GM19193 (cell line): ENCODE results near the gene PZP.

ENCODE experiments used
- POLR2A ChIP-seq: IDR thresholded peaks from 4 replicates; pipeline ENCODE4 v1.6.1; 2011; ENCODE audit not compliant: insufficient read depth, insufficient read length; ENCODE audit errors: extremely low read depth

The PZP gene

DNA sequence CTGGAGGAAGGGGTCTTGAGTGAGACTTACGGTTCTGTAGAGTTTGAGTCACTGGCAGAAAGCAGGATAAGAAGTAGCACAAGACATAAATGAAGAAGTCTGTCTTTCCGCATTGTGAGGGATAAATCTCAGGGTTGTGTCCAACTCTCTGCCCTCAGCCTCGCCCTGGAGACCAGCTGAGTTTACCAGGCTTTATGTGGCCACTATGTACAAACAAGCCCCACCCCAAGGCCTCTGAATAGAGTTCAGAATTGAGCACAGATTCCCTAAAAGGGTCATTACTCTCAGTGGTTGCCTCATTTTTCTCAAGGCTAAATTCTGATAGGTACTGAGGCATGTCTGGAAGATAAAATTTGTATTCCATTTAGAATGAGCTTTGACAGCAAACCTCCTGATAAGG, at the start of gene PZP:
Gene PZP (minus strand): TSS at position 167 of the 400 bp plus-strand sequence. CDS start 54 bp downstream, at position 113.
- no peak for TF ChIP-seq POLR2A

DNA sequence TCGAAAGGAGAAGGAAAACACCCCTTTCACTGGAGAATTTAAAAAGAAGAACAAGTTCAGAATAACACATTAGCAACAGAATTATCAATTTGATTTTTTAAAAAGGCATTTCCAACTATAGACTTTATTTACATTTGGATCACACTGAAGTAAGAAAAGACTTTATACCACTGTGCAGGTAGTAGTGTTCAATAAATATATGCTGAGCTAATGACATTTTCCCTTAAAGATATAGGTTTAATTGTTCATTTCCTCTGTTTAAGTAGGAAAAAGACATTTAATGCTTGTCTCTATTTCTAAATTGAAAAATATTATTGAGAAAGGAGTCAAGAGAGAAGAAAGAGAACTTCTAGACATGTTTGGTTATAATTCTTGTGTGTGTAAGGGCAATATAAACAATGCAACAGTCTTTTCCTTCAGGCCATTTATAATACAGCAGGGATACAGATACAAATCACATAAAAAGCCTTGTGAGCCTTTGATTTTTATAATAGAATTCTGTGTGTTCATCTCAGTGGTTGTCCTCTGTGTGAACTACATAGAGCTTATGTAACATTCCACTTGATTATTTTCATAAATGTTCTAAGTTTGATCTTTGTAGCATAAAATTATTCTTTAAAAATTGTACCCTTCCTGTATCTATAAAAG, 48.7 kb upstream of the PZP start:
- TF ChIP-seq POLR2A: no peak

DNA sequence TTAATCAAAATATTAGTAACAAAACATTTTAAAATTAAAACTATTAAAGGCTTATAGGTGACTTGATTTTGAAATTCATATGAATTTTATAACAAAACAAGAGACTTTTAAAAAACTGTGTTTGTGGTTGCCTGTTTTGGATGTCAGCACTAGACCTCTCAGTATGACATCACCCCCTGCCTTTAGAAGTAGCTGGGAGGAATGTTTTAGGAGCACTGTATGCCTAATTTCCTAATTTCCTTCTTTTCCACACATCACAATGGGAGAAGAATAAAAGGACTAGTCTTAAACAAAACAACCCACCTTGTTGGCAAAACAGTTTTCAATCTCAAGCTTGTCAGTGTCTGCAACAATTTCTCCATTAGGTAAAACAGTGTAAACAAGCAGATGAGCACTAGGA, 48.1 kb upstream of the PZP start:
- no peak for TF ChIP-seq POLR2A

DNA sequence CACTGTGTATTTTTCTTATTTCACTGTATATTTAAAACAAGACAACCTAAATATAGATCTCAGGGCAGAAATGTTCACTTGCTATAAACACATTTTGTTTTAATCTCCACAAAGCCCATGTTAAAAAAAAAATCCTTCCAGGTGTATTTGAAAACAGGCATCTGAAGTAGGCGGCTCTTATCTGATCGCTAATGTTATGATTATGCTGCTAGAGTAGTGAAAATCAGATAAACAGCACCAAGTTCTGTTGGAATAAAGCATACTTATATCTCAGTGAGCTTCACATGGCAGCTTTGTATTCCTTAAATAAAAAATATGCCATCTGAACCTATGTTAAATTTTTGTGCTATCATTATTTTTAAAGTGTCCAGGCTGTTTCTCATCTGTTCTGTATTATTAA, 47.6 kb upstream of the PZP start:
- no peak for TF ChIP-seq POLR2A

DNA sequence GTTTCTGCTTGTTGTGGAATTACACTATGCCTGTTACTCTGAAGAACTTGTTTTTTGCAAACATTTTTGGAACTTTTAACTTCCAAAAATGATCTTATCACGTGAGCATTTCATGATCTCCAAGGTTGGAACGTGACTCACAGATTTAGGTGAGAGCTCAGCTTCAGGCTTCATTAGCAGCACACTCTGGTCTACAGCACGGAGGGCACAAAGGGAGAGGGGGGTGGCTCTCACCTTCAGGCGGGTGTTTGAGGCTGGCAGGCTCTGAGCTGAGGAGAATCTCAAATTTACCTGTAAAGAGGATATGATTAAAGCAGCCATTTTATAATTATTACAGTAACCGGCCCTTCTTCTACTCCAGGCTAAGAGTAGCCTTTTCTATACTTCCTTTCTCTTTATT, 45.3 kb upstream of the PZP start:
- TF ChIP-seq POLR2A: no peak

DNA sequence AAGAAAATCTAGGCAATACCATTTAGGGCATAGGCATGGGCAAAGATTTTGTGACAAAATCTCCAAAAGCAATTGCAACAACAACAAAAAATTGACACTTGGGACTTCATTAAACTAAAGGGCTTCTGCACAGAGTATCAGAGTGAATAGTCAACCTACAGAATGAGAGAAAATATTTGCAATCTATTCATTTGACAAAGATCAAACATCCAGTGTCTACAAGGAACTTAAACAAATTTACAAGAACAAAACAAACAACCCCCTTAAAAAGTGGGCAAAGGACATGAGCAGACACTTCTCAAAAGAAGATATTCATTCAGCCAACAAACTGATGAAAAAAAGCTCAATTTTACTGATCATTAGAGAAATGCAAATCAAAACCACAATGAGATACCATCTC, 44.1 kb upstream of the PZP start:
- TF ChIP-seq POLR2A: no peak

DNA sequence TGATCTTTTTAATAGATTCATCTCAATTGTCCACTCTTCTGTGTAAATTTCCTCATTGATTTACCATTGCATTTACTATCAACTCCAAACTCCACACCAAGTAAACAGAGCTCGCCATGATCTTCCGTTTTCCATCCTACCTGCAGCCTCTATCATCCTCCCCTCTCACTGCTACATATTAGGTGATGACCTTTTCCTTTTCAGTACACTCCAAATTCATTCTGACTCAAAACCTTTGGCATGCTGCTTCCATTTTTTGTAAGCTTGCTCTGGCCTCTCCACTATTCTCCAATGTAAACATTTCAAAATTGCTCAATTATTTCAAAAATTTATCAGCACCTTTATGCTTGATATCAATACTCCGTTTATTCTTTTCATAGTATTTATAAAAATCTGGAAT, 40.2 kb upstream of the PZP start:
- TF ChIP-seq POLR2A: no peak

DNA sequence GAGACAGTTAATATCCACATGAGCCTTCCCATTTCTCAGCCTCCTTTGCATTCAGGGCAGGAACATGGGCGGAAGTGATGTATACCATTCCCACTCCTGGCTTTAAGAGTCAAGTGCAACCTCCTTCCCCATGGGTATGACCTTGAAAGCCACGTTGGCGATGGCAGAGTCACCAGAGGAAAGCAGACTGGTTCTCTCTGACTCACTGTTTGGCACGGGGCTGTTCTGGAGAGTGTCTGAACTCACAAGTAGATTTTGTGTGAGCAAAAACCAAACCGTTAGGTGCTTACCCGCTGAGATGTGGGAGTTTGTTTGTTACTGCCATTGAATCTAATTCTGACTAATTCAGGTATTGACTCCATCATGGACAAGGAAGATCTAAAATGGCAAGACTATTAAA, 36.7 kb upstream of the PZP start:
- TF ChIP-seq POLR2A: no peak

DNA sequence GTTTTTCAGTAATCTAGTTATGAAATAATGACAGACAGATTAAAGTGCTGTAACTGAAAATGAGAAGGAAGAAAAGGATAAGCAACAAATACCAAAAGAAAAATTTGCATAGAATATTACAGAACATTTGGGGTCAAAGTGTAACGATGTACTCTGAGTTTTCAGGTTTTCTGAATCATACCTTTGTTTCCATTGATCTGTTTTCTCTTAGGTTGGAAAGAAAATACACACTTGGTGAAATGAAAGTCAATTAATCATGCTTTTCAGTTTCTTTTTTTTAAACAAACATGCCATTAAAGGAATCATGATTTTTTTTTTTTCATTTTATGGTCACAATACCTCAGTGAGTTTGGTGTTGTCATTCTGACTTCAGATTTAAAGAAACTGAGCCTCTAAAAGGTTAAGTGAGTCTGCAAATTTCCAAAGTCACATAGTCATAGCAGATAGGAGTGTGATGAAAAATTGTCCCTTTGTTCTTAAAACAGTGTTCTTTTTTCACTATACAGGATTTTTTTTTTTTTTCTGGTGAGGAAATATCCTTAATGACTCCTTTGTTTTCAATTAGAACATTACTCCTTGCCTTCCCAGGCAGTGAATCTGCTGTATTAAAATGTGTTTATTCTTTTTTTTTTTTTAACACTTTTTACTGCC, 35.9 kb upstream of the PZP start:
- TF ChIP-seq POLR2A: no peak

DNA sequence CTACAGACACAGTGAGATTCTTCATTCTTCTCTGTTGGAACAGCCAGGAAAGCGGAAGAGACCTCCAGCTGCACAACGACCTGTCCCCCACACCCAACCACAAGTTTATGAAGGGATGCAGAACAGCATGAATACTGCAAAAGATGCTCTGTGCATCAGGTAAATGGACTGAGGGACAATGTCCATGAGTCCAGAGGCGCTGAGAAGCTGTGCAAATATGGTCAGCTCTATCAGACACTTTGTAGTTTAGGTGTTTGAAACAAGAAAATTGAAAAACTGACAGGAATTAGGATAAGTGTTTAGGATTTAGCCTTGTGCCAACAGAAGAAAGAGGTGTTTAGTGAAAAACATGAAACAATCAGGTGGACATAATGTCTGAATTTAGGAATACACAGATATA, 33.1 kb upstream of the PZP start:
- TF ChIP-seq POLR2A: no peak

DNA sequence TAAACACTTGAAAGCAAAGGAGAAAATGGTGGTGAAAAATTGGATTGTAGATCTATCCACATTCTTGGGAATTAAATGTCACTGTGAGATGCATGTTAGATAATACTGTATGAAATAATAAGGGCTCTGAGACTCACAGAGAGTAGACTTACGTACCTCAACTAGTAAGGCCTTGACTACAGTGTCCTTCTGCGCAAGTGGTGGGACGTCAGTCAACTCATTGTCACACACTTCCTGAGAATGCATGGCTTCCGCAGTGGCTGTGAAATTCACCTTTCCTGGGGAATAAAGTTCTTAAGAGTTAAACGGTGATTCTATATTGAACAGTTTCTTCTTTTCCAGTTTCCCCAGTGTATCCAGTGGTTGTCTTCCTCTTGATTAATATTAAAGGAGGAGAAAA, 32.6 kb upstream of the PZP start:
- no peak for TF ChIP-seq POLR2A

DNA sequence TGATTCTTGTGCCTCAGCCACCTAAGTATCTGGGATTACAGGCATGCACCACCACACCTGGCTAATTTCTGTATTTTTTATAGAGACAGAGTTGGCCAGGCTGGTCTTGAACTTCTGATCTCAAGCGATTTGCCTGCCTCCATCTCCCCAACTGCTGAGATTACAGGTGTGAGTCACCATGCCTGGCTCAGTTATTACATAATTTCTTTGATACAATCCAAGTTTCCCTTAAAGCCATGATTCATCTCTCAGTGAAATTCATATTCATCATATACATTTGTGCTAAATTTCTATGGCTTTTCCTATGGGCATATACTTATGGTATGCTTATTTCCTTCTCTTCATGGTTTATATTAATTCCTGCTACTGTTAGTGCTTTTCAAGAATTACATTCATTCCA, 29.1 kb upstream of the PZP start:
- TF ChIP-seq POLR2A: no peak

DNA sequence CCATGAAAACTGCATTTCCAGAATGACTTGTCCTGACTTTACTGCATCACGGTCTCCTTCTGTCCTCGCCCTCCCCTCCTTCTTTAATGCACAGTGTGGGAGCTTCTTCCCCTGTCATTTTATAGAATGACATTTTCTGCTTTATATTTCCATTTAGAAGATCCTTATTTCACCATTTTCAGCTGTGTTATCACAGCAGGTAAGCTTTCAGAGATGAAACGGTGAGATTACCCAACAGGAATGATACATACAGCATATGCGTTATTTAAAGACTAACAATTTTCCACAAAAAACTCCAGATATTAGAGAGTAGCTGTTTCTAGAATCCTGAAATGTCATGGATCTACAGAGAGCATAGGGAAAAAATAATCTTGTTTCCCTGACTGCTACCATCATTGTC, 27.3 kb upstream of the PZP start:
- no peak for TF ChIP-seq POLR2A

DNA sequence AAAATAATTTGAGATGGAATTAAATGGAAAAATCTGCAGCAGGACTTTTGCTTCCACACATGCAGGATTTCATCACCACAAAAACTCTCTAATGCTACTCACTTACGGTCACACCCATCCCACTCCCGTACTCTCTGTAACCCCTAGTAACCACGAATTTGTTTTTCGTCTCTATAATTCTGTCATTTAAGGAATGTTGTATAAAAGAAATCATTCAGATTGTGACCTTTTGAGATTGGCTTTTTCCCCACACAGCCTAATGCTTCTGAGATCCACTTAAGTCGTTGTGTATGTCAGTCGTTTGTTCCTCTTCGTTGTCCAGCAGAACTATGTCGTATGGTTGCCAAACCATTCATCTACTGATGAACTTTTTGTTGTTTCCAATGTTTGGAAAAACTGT, 19.8 kb upstream of the PZP start:
- no peak for TF ChIP-seq POLR2A

DNA sequence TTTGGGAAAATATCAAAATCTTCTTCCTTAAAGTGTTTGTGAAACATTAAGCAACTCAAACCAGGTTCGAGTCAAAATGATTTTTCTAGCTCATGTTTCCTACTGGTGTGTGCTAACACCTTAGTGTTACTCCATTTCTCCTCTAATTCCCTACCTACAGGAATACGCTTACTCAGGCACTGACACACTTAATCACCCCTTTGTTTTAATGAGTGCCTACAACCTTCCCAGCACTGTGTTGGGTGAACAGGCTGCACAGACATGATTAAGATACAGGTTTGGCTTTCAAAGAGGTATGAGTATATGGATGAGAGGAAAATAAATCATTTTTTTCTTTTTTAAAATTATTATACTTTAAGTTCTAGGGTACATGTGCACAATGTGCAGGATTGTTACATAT, 15.6 kb upstream of the PZP start:
- no peak for TF ChIP-seq POLR2A

DNA sequence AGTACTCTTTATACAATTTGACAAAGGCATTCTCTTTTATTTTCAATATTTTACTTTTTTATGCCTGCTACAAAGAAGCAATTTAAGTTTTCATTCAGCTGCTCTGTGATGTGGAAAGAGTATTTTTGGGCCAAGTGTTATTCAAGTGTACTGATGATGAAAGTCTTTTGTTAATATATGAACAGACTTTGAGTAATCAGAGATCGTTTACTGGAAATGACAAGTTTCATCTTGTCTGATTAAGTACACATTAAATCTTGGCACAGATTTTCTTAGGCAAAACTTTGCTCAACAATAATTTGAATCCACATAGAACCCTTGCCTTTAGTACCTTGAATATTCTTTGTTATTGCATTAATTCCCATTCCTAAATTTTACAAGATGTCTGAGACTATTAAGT, 13.3 kb upstream of the PZP start:
- TF ChIP-seq POLR2A: no peak

DNA sequence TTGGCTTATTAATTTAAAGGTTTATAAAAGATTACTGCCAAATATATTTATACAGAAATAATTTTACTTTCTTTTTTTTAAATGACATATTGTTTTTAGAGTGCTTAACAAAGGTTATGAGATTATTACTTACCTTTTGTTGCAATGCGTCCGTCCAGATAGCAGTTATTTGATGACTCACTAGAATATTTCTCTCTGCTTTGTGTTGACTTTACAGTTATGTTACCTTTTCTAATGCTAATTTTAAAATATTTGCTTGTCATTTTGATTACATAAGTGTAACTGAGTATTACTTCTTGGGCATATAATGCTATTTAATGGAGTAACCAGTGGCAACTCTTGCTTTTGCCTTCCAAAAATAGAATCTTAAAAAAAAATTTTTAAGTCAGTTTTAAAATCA, 6.3 kb upstream of the PZP start:
- no peak for TF ChIP-seq POLR2A

DNA sequence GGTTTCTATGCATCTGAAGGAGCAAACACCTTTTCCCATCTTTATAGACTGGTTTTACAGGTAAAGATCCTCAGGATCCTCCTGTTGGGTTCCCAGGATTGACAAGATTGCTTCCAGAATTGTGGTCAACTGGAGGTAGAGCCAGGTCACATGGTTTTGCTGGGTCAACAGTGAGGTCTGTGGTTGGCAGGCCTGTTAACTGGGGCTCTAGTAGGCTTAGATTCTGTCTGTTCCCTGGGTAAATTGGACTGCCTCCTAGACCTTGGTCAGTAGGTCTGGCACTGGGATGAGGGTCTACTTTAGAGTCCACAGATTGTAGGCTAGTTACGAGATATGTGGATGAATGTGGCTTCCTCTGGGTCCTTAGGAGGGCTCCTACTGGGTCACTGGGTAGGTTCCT, 3.5 kb upstream of the PZP start:
- TF ChIP-seq POLR2A: no peak

DNA sequence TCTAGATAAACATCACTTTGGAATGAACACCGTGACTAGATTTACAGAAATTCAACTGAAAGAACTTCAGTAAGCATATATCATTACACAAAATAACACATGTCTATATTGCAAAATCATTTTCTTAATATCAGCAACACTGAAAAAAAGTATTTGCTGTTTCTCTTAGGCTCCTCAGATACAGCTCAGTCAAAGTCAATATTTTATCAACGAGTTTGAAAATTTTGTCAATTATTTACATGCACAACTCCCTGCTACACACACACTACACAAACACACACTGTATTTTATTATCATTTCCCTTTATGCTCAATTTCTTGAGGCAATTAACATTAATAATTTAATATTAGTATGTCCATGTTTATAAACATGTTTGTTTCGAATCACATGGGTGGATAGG, 3.8 kb downstream of the PZP start:
- no peak for TF ChIP-seq POLR2A
